Measurements from ENCODE around the gene DNAH11.

The DNAH11 gene

DNA sequence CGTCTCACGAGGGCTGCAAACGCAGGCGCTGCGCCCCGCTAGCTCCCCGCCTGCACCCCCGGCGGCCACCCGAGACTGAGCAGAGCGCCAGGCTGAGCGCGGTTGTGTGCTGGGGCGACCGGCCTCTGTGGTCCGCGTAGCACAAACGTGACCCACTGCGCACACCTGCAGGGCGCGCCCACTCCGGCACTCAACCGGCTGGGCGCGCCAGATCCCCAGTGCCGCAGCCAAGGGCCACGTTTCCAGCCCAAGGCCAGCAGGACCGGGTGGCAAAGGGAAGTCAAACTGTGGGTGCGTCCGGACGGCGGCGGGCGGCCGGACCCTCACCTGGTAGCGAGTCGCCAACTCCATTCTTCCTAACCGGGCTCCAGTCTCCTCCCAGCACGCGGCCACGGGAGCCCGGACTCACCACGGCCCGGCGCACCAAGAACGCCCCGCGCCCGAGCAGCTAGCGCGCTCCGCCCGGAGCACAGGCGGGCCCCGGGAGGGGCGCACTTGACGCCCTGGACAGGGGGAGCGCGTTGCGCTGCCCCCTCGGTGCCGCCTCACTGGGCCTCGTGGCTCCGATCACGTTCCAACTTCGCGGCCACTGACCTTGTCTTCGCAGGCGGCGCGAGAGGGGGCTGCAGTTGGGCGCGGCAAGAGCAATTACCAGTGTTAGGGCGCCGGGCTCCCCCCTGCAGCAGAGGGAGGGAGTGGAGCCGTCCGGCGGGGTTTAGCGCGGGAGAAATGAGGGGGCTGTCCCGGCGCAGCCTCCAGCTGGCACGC, 402.8 kb downstream of the DNAH11 start, which contains the start of gene CDCA7L:
Gene CDCA7L, minus strand, starts transcription at position 446 of the 768 bp plus-strand sequence. Its CDS starts 95 bp downstream, at position 351.
- TF ChIP-seq, protein P1, sequence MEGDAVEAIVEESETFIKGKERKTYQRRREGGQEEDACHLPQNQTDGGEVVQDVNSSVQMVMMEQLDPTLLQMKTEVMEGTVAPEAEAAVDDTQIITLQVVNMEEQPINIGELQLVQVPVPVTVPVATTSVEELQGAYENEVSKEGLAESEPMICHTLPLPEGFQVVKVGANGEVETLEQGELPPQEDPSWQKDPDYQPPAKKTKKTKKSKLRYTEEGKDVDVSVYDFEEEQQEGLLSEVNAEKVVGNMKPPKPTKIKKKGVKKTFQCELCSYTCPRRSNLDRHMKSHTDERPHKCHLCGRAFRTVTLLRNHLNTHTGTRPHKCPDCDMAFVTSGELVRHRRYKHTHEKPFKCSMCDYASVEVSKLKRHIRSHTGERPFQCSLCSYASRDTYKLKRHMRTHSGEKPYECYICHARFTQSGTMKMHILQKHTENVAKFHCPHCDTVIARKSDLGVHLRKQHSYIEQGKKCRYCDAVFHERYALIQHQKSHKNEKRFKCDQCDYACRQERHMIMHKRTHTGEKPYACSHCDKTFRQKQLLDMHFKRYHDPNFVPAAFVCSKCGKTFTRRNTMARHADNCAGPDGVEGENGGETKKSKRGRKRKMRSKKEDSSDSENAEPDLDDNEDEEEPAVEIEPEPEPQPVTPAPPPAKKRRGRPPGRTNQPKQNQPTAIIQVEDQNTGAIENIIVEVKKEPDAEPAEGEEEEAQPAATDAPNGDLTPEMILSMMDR (IDR thresholded peaks at IDR 0.05): peak; percentile 7; the same call in 1 of the 2 replicates
- TF ChIP-seq ZFX (IDR thresholded peaks at IDR 0.05; ENCODE audit: borderline replicate concordance): no peak

DNA sequence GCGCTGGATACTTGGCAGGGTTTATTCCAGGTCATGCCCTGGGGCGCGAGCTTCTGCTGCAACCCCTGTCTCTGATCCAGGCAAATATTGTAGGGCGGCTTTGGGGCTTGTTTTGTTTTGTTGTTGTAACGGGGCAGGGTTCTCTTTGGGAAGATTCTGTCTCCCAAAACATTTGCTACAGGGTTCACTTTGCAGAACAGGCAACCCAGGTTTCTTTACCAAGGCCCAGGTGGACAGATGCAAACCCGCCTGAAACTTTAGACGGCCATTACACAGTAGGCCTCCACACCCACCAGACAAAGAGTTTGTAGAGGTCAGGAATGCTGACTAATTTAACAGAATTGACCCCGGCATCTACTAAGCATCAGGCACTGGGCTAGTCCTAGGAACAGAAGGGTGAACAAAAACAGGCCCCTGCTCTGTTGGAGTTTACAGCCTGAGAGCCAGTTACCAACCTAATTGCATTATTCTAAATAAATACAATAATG, 403.4 kb downstream of the DNAH11 start:
- no peak overlapping the region for H3K27ac ChIP-seq
- TF ChIP-seq, protein P1 (IDR thresholded peaks at IDR 0.05): no peak
- TF ChIP-seq ZFX (IDR thresholded peaks at IDR 0.05; ENCODE audit: borderline replicate concordance): no peak

More for the DNA sequence above, 402.8 kb downstream of the DNAH11 start, which contains the start of gene CDCA7L:
- H3K27ac ChIP-seq: peak within 1 kb of the TSS; percentile 41

DNA sequence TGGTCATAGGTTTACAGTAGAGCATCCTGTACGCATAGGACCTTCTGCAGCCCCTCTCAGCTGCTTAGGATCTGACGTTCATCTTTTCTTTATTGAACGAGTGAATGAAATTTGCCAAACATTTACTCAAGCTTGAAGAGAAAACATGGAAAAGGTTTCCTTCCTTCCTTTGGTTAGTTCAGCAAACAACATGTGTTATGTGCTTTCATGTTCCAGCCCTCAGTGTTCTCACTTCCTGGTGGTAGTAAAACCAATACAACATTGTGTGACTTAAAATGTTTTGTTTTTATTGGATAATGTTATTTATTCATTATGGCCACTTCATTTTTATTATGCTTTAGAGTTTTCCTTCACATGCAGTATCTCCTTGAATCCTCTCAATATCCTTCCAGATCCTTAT, 404.2 kb downstream of the DNAH11 start:
- no peak overlapping the region for H3K27ac ChIP-seq

DNA sequence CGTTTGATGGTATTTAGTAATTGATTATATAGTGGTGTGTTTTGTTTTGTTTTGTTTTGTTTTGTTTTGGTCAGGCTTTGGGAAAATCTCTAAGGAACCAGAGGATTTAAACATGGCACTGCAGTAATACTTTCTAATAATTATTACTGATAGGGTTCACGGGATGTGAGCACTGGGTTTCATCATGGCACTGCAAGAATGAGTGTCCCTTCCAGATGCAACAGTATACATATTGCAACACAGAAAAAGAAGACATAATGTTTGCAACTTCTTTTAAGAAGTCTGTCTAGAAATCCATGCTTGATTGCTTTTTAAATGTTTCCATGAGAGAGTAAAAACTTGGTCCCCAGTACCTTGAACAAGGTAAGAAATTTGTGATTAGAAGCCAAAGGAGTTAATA, 405.1 kb downstream of the DNAH11 start:
- H3K27ac ChIP-seq: no peak overlapping the region
- no peak for TF ChIP-seq ZFX (IDR thresholded peaks at IDR 0.05; ENCODE audit: borderline replicate concordance)
- TF ChIP-seq, protein P1 (IDR thresholded peaks at IDR 0.05): no peak

More for the DNA sequence above, 404.2 kb downstream of the DNAH11 start:
- TF ChIP-seq, protein P1 (IDR thresholded peaks at IDR 0.05): no peak

DNA sequence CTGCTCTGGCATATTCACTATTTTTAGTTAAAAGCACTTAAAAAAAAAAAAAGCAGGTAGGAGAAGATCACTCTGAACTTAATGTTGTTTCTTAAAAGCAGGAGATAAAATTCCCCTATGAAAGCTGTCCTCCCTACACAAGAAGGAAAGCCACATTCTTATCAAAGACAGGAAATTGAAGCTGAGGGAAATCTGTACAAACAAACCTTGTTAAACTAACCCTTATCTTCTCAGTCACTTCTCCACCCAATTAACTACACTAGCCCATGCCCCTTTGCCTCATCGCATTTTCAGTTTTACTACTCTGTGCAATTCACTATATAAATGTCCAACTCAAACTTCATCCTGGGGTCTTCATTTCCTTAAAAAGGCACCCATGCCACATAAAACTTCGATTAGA, 405.5 kb downstream of the DNAH11 start:
- H3K27ac ChIP-seq: no peak overlapping the region
- TF ChIP-seq ZFX (IDR thresholded peaks at IDR 0.05; ENCODE audit: borderline replicate concordance): no peak
- TF ChIP-seq, protein P1 (IDR thresholded peaks at IDR 0.05): no peak

DNA sequence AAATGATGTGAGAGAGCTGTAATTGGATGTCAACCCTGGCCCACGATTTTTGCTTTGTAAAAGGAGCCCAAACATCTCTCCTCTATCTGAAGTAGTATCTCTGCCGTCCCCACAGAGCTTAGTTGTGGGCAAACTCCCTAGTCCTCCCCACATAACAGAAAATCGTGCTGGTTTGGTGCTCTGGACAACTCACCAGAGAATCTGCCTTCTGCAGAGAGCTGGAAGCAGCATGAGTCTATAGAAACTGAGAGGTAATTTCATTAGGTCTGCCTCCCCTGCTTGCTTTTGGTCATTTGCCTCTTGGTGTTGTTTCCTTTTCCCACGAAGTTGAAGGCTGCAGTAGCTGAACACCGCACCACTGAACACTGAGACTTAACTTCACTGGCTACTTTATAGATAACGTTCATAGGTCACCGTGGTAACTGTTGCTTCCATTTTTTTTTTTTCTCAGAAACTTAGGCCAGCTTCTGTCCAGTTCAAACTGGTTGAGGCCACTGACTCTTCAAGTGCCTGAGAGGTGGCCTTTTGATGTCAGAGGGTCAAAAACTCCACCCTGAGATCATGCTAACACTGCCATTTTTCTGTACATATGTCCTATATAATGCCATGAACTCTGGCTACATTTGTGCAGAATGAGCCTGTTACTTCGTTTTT, 406.2 kb downstream of the DNAH11 start:
- TF ChIP-seq ZFX (IDR thresholded peaks at IDR 0.05; ENCODE audit: borderline replicate concordance): no peak
- TF ChIP-seq, protein P1 (IDR thresholded peaks at IDR 0.05): no peak
- no peak overlapping the region for H3K27ac ChIP-seq
